GM21717 (cell line): ENCODE data around the gene C1QB.
"Not testable (repeated sequence)": the region's sequence is repeated elsewhere in the genome, so short reads cannot be mapped to it uniquely, and the experiment has no call there.

Experiments
- ATAC-seq: cut with Tn5 transposase; IDR thresholded peaks from one replicate; pipeline ENCODE4 v1.9.1; 2021; ENCODE audit warnings: mild to moderate bottlenecking, moderate library complexity; ENCODE audit not compliant: unreplicated experiment

C1QB gene

DNA sequence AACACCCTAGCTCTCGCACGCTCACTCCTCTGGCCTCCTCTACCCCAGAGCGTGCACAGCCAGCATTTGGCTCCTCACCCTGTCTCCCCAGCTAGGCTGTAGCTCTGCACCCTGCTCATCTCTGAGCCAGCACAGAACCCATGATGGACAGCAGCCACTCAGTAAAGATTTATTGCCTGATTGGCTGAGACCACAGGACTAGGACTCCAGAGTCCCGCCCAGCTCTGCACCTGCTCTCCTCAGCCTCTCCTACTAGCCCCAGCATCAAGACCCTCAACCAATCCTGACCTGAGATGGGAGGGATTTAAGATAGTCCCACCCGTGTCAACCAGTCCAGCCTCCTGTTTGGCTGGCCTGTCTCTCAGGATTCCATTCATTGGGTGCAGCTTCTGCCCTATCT, 9.3 kb downstream of the C1QB start:
- no peak for ATAC-seq

DNA sequence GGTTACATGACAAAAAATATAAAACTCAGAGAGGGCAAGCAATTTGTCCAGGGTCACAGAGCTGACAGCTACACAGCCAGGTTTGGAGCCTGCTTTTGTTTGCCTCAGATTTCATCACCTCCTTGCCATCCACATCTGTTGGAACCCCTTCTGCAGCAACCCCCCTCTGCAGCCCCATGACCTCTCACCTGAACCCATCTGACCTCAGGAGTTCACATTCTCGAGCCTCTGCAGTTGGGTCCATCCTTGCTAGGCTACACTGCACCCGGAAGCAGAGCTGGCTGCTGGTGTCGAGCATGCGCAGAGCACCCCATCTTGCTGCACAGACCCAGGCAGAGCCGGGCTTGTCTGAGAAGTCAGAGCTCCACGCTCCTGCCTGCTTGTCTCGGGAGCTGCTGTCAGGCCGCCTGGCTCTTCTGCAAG, 10.0 kb downstream of the C1QB start:
- ATAC-seq = no peak

DNA sequence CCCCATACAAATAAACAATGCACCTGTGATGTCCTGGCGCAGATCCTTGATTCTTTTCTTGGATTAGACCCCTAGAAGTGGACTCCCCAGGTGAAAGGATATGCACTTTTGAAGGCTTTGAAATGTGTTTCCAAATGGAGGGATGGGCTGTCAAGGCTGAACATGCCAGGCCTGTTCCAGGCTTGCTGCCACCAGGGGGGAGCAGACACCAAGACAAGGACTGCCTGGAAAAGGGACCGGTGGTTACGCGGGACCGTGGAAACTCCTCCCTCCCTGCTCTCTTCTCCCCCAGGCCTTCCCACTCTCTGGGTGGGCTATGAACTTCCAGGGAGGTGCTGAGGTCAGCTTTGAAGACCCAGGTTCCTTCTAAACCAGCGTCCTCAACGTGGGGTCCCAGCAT, 12.7 kb downstream of the C1QB start:
- no peak for ATAC-seq

DNA sequence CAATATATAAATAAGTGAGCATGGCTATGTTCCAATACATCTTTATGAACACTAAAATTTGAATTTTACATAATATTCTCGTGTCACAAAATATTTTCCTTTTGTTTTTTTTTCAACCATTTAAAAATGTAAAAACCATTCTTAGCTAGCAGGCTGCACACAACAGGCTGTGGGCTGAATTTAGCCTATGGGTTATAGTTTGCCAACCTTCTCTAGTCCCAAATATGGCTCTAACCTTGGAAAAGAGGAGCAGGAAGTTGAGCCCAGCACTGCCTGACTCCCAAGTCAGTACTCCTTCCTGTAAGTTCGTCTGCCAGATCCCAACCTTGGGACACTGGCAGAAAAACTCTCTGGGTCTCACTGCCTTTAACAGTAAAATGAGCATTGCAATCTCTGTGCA, 13.4 kb downstream of the C1QB start:
- ATAC-seq = no peak

DNA sequence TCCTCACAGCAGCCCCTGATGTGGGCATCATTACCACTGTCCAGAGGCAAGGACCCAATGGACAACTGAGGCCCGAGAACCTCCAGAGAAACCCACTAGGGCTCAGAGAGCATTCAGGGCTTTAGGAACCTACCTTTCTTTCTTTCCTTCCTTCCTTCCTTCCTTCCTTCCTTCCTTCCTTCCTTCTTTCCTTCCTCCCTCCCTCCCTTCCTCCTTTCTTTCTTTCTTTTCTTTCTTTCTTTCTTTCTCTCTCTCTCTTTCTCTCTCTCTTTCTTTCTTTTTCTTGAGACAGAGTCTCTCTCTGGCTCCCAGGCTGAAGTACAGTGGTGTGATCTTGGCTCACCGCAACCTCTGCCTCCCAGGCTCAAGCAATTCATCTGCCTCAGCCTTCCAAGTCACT, 15.8 kb downstream of the C1QB start:
- not testable (repeated sequence) for ATAC-seq

DNA sequence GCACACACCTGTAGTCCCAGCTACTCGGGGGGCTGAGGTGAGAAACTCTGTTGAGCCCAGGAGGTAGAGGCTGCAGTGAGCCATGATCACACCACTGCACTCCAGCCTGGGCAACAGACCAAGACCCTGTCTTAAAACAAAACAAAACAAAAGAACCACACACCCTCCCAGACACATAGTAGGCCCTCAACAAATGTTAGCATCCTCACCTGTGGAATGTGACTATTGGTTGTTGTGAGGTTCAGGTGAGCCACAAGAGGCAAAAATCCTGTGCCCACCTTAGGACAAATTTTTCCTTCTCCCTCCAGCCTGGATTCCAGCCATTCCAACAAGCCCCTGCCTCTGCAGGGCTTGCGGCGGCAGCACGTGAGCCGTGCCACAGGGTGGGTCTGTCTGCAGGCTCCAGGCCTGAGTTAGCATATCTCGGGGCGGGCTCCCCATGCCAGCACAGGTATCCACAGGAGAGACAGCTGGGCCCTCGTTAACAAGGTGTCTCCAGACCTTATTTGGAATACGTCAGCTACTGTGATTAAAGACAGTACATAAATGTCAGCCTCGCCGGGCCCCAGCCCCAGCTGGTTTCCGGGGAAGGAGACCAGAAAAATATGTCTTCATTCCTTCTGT, 17.4 kb downstream of the C1QB start:
- ATAC-seq = no peak

DNA sequence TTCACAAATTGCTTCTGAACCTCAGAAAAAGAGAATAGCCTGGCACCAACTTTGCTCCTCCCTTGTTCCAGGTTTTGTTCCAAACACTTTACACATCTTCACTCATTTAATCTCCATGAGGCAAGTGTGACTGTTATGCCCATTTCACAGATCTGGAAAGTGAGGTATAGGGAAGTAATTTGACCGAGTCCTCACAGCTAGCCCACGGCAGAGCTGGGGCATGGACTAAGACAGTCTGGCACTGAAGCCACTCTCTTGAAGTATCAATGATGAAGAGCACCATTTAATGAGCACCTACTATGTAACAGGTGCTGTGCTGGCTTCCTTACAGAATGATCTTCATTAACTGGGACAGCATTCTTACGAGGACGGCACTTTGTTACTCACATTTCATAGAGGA, 19.0 kb downstream of the C1QB start:
- no peak for ATAC-seq

DNA sequence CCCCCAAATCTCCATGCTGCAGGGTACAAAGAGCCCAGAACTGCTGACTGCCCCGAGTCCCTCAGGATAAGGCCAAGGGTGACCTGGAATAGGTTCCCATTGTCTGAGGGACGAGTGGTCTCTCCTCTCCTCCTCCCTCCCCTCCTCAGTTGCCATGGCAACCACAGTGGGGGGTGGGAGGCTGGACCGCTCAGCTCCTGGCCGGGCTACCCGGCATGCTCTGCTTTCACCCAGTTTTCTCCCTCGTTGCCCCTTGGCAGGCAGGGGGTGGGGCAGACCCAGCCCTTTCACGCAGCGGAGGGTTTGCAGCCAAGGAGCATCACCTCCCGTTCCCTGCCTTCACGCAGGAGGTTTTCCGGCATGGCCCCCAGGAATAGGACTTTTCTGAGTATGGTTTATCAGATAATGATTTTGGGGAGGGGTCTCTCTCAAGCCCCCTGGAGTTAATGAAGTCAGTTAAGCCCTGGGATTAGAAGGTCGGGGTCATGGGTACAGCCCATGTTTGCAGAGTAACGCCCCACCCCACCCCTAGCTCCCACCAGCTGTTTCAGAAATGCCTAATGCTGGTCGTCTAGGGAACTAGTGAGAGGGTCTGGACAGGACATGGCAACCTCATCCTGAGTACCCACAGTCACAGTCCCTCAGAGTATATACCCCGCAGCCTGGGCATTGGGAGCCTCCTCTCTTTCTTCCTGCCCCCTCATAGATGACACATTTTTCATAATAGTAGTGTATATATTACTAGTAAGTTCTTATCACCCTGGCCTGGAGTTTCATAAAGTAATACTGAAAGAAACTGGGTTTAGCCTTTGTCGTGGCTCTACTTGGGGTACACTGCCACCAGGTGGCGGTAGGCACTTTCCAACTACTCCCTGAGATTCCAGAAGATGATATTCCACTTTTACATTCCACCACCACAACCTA, 20.7 kb downstream of the C1QB start:
- no peak for ATAC-seq

DNA sequence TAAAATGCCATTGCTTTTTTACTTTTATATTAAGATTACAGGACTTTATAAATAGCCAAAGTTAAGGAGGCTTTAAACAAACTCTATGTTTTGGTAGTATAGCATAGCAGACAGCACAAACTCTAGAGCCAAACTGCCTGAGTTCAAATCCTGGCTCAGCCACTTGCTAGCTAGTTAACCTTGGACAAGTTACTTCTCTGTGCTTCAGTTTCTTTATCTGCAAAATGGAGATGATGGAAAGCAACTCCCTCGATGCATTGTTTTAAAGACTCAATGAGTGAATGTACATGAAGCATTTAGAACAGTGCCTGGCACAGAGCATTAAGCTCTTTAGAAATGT, 21.3 kb downstream of the C1QB start:
- no peak for ATAC-seq

DNA sequence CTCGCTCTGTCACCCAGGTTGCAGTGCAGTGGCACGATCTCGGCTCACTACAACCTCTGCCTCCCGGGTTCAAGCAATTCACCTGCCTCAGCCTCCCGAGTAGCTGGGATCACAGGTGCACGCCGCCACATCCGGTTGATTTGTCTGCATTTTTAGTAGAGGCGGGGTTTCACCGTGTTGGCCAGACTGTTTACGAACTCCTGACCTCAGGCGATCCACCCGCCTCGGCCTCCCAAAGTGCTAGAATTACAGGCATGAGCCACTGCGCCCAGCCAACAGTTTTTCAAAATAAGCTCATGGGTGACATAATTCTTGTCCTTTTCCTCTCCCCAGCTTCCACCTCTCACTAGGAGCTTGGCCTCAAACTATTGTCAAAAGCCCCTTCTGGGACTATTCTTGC, 23.1 kb downstream of the C1QB start:
- not testable (repeated sequence) for ATAC-seq

DNA sequence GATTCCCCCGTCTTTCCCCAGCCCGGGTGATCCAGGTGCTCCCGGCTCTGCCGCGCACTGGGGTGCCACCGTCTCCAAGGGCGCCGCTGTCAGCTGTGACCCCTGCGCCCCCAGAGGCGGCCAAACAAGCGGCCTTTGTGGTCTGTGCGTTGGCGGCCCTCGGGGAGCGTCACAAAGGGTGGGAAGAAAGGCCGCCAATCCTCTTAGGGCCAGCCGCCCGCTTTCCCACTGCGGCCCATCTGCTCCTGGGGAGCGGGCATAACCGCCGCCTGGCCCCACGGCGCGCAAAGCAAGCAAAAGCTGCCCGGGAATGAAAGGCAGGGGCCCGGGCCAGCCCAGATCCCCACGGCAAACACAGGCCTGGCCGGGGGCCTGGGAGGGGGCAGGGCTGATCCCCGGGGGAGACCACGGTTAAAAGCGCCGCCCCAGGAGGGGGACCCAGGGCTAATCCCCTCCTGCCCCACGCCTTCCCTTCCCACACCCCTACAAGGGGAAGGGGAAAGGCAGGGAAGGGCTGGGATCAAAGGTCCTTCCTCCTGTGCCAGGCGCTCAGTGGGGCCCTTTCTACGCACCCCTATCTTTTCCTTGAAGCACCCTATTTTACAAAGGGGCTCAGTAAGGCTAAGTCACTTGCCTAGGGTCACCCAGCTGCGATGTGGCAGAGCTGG, 24.0 kb downstream of the C1QB start:
- ATAC-seq = no peak

DNA sequence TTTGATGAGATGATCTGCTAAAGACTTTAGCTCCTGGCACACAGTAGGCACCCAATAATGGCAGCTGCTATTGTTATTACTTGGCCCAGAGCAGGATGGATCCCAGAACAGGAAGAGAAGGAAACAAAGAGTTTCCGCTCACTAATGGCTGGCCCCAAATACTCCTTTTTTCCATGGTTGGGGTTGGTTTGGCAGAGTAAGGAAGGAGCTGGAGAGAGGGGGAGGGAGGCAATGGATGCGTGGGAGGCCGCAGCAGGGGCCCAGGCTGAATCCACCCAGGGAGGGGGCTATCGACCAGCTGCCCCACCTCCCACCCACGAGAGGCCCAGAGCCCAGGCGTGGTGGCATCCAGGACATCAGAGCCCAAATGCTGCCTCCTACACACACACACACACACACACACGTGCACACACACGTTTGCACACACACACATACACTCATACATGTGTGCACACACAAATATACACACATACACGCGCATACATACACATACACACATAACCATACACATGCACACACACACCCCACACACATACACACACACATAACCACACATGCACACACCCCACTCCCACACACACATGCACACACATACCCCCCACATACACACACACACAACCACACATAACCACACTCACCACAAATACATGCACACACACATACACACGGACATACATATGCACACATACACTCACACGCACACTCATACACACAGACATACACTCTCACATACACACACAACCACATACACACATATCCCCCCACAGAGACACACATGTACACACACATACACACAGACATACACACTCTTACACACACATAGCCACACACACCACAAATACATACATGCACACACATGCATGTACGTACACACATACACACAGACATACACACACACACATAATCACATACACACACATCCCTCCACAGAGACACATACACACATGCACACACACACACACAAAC, 25.2 kb downstream of the C1QB start:
- no peak for ATAC-seq

DNA sequence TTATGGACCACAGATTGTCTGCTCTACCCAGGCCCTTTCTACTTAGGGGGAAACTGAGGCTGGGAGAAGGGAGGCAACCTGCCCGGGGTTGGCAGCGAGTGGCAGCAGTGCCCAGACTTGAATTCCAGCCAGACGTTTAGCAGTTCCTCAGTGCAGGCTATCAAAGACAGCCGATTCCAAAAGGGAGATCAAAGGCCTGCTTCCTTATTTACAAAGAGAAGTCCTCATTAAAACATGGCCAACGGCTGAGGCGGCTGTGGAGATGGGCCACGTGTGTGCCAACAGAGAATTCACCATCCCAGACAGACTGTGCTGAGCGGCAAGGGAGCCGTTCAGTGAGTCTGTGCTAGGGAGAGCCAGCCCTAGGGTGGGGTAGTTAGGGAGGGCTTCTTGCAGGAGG, 27.7 kb downstream of the C1QB start:
- ATAC-seq = no peak

DNA sequence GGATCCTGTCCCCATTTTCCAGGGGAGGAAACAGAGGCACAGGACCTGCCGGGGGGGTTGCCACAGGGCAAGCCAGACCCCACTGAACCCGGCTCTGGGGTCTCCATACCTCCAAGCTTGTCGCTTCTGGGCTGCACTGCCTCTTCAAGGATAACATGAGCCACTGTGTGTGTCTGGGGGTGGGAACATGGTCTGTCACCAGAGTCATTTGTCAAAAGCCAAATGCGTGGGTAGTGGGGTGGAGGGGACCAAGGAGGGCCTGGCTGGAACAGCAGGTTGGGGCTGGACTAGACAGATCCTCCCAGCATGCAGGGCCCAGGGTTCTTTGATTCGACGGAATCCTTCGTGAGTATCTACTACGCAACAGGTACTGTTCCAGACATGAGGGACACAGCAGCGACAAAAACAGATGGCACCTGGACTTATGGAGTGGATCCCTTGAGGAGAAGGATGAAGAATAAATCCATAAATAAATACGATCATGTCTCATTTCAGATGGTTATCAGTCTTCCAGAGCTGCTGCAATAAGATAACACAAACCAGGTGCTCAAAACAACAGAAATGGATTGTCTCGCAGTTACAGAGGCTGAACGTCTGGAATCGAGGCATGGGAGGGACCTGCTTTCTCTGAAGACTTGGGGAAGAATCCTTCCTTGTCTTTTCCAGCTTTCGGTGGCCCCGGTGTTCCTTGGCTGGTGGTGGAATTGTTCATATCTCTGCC, 28.7 kb downstream of the C1QB start:
- no peak for ATAC-seq

DNA sequence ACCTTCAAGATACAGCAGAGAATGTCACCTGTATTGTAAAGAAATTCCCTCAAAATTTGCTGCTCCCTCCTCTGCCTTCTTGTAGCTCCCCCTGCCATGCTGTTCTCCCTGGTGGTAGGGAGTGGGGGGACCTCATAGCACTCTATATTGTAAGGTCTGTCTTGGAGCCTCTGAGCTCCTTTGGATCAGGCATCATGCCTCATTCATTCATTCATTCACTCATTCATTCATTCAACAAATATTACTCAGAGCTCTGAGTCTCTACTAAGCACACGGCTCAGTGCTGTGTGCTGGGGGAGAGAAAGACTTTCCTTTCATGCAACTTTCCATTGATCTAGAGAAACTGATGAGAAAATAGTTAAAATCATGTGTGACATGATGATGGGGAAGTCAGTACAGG, 30.5 kb downstream of the C1QB start:
- no peak for ATAC-seq

DNA sequence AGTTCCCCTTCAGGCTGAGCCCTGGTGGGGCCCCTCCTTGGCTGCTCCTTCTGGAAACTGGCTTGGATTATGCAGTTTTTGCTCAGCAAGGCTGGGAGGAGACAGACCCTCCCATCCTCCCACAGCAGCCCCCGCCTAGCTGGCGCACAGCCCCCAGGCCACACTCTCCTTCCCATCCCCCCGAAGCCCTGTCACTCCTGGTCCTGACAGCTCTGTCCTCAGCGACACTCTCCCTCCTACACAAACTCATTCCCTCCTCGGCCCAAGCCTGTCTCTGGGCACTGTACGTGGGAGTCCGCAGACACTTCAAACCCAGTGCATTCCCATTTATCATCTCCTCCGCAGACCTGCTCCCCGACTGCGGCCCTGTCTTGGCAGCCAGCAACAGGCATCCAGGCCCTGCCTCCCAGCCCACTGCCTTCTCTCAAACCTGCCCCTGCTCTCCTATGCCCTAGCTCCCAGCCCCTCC, 32.6 kb downstream of the C1QB start:
- ATAC-seq = no peak

DNA sequence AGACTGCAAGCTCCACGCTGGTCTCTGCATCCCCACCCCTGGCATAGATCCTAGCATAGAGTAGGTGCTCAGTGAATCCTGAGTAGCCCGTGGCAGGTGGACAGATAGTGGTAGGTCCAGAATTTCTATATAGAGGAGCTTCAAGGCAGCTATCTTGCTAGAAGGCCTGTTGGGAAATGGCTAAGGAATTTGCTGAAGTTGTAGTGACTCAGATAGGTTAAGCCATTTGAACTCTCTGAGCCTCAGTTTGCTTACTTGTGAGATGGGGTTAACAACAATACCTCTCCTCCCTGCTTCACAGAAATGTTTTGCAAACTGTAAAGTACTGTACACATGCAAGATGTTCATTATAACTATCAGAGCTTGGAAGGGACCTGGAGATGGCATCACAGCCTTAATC, 34.2 kb downstream of the C1QB start:
- ATAC-seq = no peak

DNA sequence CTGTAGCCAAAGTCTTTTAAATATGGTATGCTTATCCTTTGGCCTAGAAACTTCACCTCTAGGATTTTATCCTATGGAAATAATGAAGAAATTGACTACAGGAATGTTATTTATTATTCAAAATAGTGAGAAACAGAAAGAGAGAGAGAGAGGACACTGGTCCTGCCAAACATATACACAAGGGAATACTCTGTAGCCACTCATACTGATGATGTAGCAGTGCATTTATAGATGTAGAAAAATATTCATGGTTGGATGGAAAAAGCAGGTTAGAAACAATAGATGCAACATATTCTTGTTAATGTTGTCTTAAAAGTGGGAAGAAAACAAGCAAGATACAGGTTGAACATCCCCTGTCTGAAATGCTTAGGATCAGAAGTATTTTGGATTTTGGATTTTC, 35.4 kb downstream of the C1QB start:
- ATAC-seq = no peak

DNA sequence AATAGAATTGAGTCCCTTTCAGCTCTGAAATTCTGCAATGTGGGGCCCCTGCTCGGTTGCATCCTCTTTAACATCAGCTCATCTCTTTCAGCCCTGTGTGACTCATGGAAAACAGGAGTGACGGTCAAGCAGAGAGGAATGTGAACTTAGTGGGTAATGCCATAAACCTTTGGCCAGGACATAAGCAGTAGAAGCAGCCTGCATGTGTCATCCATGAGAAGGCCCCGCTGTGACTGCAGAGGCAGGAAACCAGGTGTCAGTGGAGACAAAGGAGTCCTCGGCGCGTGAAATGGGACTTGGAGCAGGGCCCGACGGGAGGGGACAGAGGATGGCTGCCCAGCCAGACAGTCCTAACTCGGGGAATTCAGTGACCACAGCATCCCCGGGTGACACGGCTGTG, 36.5 kb downstream of the C1QB start:
- ATAC-seq = no peak
